HepG2 (cell line): ENCODE results near the gene TMEM35B. TPM values are rescaled to one million over a fixed set of nuclear protein-coding genes. Genes with fewer than 3 reads are reported as not detected.

ENCODE experiments used
- MLLT10 ChIP-seq: sonication (generic); formaldehyde crosslinking; IDR thresholded peaks from 2 replicates; pipeline ENCODE4 v1.4.0; 2020; ENCODE audit warnings: missing genetic modification reagents
- MTA1 ChIP-seq: sonication (generic); formaldehyde crosslinking; IDR thresholded peaks from 2 replicates; pipeline ENCODE4 v1.4.0; 2020; ENCODE audit warnings: missing genetic modification reagents, mild to moderate bottlenecking, borderline replicate concordance
- SMAD1 ChIP-seq: sonication (generic); formaldehyde crosslinking; IDR thresholded peaks from 2 replicates; pipeline ENCODE4 v1.4.0; 2020; ENCODE audit warnings: missing genetic modification reagents, low read depth, mild to moderate bottlenecking, borderline replicate concordance
- SMC3 ChIP-seq: IDR thresholded peaks from 2 replicates; pipeline ENCODE4 v1.6.1; 2011; ENCODE audit warnings: low read length, improper control_type of control experiment
- SPEN ChIP-seq: sonication (generic); formaldehyde crosslinking; IDR thresholded peaks from 2 replicates; pipeline ENCODE4 v1.5.1; 2020; ENCODE audit warnings: low read depth, mild to moderate bottlenecking, missing genetic modification reagents
- XRCC5 ChIP-seq: fragments of 200-400 bp; formaldehyde crosslinking; optimal IDR thresholded peaks from 2 replicates; pipeline ENCODE3; 2017; ENCODE audit warnings: mild to moderate bottlenecking, low read length
- ZBTB3 ChIP-seq: sonication (generic); formaldehyde crosslinking; IDR thresholded peaks from 2 replicates; pipeline ENCODE4 v1.4.0; 2020; ENCODE audit warnings: low read depth, mild to moderate bottlenecking, moderate library complexity, missing genetic modification reagents, borderline replicate concordance
- ZZZ3 ChIP-seq: sonication (generic); formaldehyde crosslinking; IDR thresholded peaks from 2 replicates; pipeline ENCODE4 v1.4.0; 2020; ENCODE audit warnings: missing genetic modification reagents, mild to moderate bottlenecking, borderline replicate concordance
- polyA plus RNA-seq, 8 experiments: library from polyadenylated mRNA; depleted of rRNA in 3 of 8; stranded (reverse) in 7 of 8; unstranded in 1 of 8; fragments of >200 nt; fragmentation: Illumina TruSeq in 4 of 8; extraction: Trizol in 4 of 8; gene quantifications; 2 replicates each; pipeline versions ENCODE4 v1.2.1 to v1.2.3, GENCODE V29; 2011 to 2016; ENCODE audit warnings: low read depth in 4 of 8, missing spikeins in 1 of 8, mixed read lengths in 1 of 8; ENCODE audit not compliant: insufficient read depth in 1 of 8
- total RNA-seq, 5 experiments: library from RNA; depleted of rRNA; stranded (reverse); fragments of >200 nt; fragmentation: Illumina TruSeq; extraction: Trizol; gene quantifications; 2 replicates each; pipeline ENCODE4 v1.2.3, GENCODE V29; 2016; ENCODE audit warnings: low read depth in 1 of 5
- TF ChIP-seq, protein P1 (sequence below): sonication (generic); formaldehyde crosslinking; IDR thresholded peaks from 2 replicates; pipeline ENCODE4 v1.5.0; 2020; ENCODE audit warnings: mild to moderate bottlenecking, missing genetic modification reagents
- TF ChIP-seq, protein P2 (sequence below): sonication (generic); formaldehyde crosslinking; IDR thresholded peaks from 2 replicates; pipeline ENCODE4 v1.8.1; 2023; ENCODE audit warnings: mild to moderate bottlenecking, missing genetic modification reagents
- TF ChIP-seq, protein P3 (sequence below): IDR thresholded peaks from 2 replicates; pipeline ENCODE4 v1.6.1; 2016; ENCODE audit warnings: mild to moderate bottlenecking

Gene TMEM35B
- total and polyA plus RNA-seq, 2 of the 13 experiments (the other 11 are each of a cell fraction or from before 2014, with no cell fraction given) = 11.5 to 26.0 TPM

DNA sequence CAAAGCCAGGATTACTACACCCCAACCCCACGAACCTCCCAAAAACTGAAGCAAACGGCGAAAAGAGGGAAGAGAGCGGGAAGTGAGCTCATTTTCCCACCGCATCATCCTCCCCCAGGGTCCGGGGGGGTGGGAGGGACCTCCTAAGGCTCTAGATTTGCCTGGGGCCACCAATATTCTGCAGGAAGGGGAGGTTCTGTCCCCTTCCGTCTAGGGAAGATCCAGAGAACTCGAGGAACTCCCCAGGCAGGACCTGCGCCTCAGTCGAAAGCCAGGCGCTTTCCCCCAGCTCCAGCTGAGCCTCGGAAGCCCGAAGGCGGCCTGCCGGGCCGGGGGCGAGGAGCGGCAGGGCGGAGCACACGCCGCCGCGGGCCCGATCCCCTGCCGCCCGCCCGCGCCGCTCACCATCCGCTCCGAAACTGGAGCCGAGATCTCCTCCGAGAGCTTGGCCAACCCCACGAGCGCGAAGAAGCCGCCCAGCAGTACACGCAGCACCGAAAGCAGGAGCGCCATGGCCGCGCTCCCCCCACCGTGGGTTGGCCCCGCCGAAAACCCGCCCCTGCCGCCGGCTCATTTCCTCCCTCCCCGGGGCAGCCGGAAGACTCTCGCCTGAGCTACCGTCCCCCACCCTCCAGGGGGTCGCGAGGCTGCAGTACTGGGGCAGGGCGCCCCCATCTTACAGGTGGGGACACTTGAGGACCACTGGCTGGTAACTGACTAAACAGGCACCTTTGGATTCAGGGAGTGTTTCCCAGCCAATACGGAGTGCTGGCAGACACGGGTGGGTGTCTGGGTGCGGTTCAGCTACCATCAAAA lies at the start of gene TMEM35B (continued):
- TF ChIP-seq ZZZ3 = no peak
- TF ChIP-seq, protein P1, sequence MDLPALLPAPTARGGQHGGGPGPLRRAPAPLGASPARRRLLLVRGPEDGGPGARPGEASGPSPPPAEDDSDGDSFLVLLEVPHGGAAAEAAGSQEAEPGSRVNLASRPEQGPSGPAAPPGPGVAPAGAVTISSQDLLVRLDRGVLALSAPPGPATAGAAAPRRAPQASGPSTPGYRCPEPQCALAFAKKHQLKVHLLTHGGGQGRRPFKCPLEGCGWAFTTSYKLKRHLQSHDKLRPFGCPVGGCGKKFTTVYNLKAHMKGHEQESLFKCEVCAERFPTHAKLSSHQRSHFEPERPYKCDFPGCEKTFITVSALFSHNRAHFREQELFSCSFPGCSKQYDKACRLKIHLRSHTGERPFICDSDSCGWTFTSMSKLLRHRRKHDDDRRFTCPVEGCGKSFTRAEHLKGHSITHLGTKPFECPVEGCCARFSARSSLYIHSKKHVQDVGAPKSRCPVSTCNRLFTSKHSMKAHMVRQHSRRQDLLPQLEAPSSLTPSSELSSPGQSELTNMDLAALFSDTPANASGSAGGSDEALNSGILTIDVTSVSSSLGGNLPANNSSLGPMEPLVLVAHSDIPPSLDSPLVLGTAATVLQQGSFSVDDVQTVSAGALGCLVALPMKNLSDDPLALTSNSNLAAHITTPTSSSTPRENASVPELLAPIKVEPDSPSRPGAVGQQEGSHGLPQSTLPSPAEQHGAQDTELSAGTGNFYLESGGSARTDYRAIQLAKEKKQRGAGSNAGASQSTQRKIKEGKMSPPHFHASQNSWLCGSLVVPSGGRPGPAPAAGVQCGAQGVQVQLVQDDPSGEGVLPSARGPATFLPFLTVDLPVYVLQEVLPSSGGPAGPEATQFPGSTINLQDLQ (CRISPR knock-in tag) = 0 out of 2 replicates have a peak, but pooled peaks have one; percentile 60
- TF ChIP-seq, protein P2, sequence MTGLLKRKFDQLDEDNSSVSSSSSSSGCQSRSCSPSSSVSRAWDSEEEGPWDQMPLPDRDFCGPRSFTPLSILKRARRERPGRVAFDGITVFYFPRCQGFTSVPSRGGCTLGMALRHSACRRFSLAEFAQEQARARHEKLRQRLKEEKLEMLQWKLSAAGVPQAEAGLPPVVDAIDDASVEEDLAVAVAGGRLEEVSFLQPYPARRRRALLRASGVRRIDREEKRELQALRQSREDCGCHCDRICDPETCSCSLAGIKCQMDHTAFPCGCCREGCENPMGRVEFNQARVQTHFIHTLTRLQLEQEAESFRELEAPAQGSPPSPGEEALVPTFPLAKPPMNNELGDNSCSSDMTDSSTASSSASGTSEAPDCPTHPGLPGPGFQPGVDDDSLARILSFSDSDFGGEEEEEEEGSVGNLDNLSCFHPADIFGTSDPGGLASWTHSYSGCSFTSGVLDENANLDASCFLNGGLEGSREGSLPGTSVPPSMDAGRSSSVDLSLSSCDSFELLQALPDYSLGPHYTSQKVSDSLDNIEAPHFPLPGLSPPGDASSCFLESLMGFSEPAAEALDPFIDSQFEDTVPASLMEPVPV (CRISPR knock-in tag) = 0 out of 2 replicates have a peak, but pooled peaks have one; percentile 49
- peak; percentile 48; the same call in 1 of the 2 replicates for TF ChIP-seq SPEN (CRISPR knock-in tag)
- peak; percentile 56; the same call in 1 of the 2 replicates for TF ChIP-seq ZBTB3 (CRISPR knock-in tag)
- TF ChIP-seq SMC3 = no peak
- TF ChIP-seq MLLT10 = no peak
- TF ChIP-seq MTA1 (CRISPR knock-in tag) = peak; percentile 51; the same call in 1 of the 2 replicates
- TF ChIP-seq SMAD1 (CRISPR knock-in tag) = no peak
- TF ChIP-seq, protein P3, sequence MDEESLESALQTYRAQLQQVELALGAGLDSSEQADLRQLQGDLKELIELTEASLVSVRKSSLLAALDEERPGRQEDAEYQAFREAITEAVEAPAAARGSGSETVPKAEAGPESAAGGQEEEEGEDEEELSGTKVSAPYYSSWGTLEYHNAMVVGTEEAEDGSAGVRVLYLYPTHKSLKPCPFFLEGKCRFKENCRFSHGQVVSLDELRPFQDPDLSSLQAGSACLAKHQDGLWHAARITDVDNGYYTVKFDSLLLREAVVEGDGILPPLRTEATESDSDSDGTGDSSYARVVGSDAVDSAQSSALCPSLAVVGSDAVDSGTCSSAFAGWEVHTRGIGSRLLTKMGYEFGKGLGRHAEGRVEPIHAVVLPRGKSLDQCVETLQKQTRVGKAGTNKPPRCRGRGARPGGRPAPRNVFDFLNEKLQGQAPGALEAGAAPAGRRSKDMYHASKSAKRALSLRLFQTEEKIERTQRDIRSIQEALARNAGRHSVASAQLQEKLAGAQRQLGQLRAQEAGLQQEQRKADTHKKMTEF (CRISPR knock-in tag) = no peak
- TF ChIP-seq XRCC5 = peak; percentile 24
